Measurements from ENCODE around the gene AUTS2.
A peak's percentile ranks its signal among the peaks of the same experiment; 100 is the strongest.

Gene AUTS2

DNA sequence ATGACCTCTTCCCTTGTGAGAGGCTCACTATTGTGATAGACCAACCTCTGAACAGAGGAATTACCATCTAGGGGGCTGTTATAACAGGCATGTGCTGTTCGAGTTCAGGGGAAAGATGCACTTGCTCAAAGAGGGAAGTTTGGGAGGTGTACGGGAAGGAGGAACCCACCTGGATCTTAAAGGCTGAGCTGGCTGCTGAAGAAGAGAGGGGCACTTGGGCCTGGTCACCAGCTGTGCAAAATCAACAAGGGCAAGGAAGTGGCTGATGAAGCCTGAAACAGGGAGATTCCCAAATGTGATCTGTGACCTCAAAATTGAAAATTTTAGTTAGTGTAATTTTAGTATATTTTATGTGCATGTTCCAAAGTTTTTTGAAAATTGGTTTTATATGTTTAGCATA is 407.2 kb downstream of the AUTS2 start:
- H3K27ac ChIP-seq (ENCODE audit: low read depth, low read length, poor library complexity, severe bottlenecking), result peak overlapping the region; percentile 76
- H3K79me2 ChIP-seq (ENCODE audit: insufficient read depth, low read length), result 0 out of 2 replicates have a peak, but pooled peaks cover 7% of the 10 kb centered on the region
- no peaks in the 10 kb centered on the region for H4K20me1 ChIP-seq (ENCODE audit: insufficient read depth, low read length)
- peaks cover 9% of the 10 kb centered on the region; the same call in 1 of the 2 replicates for H3F3A ChIP-seq (ENCODE audit: insufficient read depth, low read length)
- peak overlapping the region; percentile 21; the same call in 1 of the 2 replicates for H3K9ac ChIP-seq (ENCODE audit: low read length)
- no peaks in the 10 kb centered on the region for H3K9me3 ChIP-seq (ENCODE audit: low read length)
- no peaks in the 10 kb centered on the region for H3K27me3 ChIP-seq (ENCODE audit: insufficient read depth, low read length)
- TF ChIP-seq CTCF (IDR thresholded peaks at IDR 0.05; ENCODE audit: low read length) (no peak), EZH2 (IDR thresholded peaks at IDR 0.05; ENCODE audit: borderline replicate concordance, low read length) (no peak)
- peaks cover 38% of the 10 kb centered on the region for H3K4me1 ChIP-seq (ENCODE audit: insufficient read depth, low read length, severe bottlenecking)
- H3K4me2 ChIP-seq (ENCODE audit: low read length), result peak overlapping the region; percentile 63
- H3K9me2 ChIP-seq (ENCODE audit: low read depth, low read length), result no peaks in the 10 kb centered on the region
- H3K4me3 ChIP-seq (ENCODE audit: low read depth, low read length, poor library complexity, severe bottlenecking), result peak overlapping the region; percentile 30
- H3K36me3 ChIP-seq (ENCODE audit: insufficient read depth, low read length), result no peaks in the 10 kb centered on the region
- H2AFZ ChIP-seq (ENCODE audit: low read length), result no peak overlapping the region

- peak overlapping the region; percentile 63 for H3K4me2 ChIP-seq (ENCODE audit: low read length)
- H3K27ac ChIP-seq (ENCODE audit: low read depth, low read length, poor library complexity, severe bottlenecking), result peak overlapping the region; percentile 76
- H2AFZ ChIP-seq (ENCODE audit: low read length), result no peak overlapping the region
- H4K20me1 ChIP-seq (ENCODE audit: insufficient read depth, low read length), result no peaks in the 10 kb centered on the region
- peaks cover 9% of the 10 kb centered on the region; the same call in 1 of the 2 replicates for H3F3A ChIP-seq (ENCODE audit: insufficient read depth, low read length)
- no peaks in the 10 kb centered on the region for H3K9me2 ChIP-seq (ENCODE audit: low read depth, low read length)
- no peaks in the 10 kb centered on the region for H3K9me3 ChIP-seq (ENCODE audit: low read length)
- no peaks in the 10 kb centered on the region for H3K27me3 ChIP-seq (ENCODE audit: insufficient read depth, low read length)
- H3K36me3 ChIP-seq (ENCODE audit: insufficient read depth, low read length), result no peaks in the 10 kb centered on the region
- H3K9ac ChIP-seq (ENCODE audit: low read length), result peak overlapping the region; percentile 21; the same call in 1 of the 2 replicates
- TF ChIP-seq CTCF (IDR thresholded peaks at IDR 0.05; ENCODE audit: low read length), result no peak
- TF ChIP-seq EZH2 (IDR thresholded peaks at IDR 0.05; ENCODE audit: borderline replicate concordance, low read length), result no peak
- peak overlapping the region; percentile 30 for H3K4me3 ChIP-seq (ENCODE audit: low read depth, low read length, poor library complexity, severe bottlenecking)
- 0 out of 2 replicates have a peak, but pooled peaks cover 7% of the 10 kb centered on the region for H3K79me2 ChIP-seq (ENCODE audit: insufficient read depth, low read length)
- peaks cover 42% of the 10 kb centered on the region for H3K4me1 ChIP-seq (ENCODE audit: insufficient read depth, low read length, severe bottlenecking)
These were observed 407.6 kb downstream of the AUTS2 start for GRCh38 chr7:70005891-70006260.

DNA sequence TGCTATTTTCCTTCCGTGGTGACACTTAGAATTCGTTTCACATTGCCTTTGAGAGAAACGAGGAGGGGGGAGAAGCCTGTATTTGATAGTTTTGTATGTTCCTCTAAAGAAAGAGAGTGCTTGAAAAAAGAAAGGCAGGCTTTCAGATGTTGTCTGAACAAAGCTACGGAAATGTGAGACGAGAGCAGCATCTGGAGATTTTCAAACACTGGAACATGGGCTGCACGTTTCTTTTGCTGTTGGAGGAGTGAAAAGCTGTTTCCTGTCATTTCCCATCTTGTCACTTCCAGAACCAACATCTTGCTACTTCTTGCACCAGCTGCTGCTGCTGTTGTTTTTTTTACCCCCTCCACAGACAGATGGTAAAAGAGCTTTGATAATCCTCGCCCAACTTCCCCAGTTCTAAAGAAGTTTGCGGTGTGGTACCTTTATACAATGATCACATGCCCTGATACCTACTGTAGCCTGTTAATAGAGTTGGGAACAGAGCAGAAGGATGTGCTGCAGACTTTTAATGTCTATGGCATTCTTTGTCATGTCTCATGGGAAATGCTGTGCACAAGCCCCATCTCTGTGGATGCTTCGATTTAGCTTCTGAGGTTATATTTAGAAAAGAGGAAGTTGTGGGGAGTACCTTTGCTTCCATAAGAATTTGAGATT is 408.1 kb downstream of the AUTS2 start:
- Histone ChIP-seq H2AFZ (ENCODE audit: low read length) (no peak overlapping the region), H3K9me3 (ENCODE audit: low read length) (no peaks in the 10 kb centered on the region), H3K4me3 (ENCODE audit: low read depth, low read length, poor library complexity, severe bottlenecking) (peak overlapping the region; percentile 30), H3K4me2 (ENCODE audit: low read length) (peak overlapping the region; percentile 63), H4K20me1 (ENCODE audit: insufficient read depth, low read length) (no peaks in the 10 kb centered on the region), H3K9me2 (ENCODE audit: low read depth, low read length) (no peaks in the 10 kb centered on the region), H3K79me2 (ENCODE audit: insufficient read depth, low read length) (0 out of 2 replicates have a peak, but pooled peaks cover 7% of the 10 kb centered on the region), H3K36me3 (ENCODE audit: insufficient read depth, low read length) (no peaks in the 10 kb centered on the region), H3F3A (ENCODE audit: insufficient read depth, low read length) (peaks cover 9% of the 10 kb centered on the region; the same call in 1 of the 2 replicates), H3K27me3 (ENCODE audit: insufficient read depth, low read length) (no peaks in the 10 kb centered on the region), H3K27ac (ENCODE audit: low read depth, low read length, poor library complexity, severe bottlenecking) (peak overlapping the region; percentile 76), H3K4me1 (ENCODE audit: insufficient read depth, low read length, severe bottlenecking) (peaks cover 47% of the 10 kb centered on the region), H3K9ac (ENCODE audit: low read length) (peak overlapping the region; percentile 21; the same call in 1 of the 2 replicates)
- TF ChIP-seq CTCF (IDR thresholded peaks at IDR 0.05; ENCODE audit: low read length) (no peak), EZH2 (IDR thresholded peaks at IDR 0.05; ENCODE audit: borderline replicate concordance, low read length) (no peak)

All from OCI-LY1 (cell line).